ENCODE measurements around the gene CEP104. TPM values are rescaled to one million over a fixed set of nuclear protein-coding genes. Genes with fewer than 3 reads are reported as not detected.

The CEP104 gene
- polyA plus RNA-seq, 1 of the 3 experiments (the other 2 are of a cell fraction): 19.2 TPM

DNA sequence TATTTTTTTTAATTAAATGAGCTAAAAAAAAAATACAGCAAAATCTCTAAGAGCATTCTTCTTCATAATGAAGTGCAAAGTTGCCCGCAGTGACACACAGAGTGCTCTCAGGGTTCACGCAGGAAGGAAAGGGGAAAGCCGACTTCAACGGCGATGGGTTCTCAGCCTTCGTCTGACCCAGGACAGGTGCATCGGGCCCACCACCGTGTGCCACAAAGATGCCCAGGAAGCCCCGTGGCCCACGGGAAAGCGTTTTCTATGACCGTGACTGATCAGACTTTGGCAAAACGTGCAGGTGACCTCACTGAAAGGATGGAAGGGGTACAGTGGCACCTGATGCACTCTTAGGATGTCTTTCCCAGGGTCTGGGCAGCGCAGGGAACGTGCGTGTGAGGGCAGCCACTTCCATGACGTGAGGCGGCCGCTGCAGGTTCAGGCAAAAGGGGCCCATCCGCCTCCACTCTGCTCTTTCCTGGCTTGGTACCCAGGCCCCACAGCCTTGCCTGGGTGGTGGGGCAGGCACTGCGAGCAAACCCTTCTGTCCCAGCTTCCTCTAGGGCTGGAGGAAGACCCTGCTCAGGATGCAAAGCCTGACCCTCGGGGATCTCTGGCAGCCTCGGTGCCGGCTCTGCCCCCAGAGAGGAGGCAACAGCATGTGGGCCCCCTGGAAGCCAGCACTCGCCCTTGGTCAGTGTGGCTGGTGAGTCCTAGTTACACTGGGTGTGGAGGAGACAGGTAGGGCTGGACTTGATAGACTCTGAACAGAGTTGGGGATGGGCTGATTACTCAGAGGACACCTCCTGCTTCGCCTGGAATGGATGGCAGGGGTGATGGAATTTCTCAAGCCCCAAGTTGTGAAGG, 69.0 kb downstream of the CEP104 start:
- Histone ChIP-seq H3K4me1 (ENCODE audit: control insufficient read depth in 1 of 2, insufficient read depth in 2 of 2, low read depth in 1 of 2, low read length in 1 of 2) (no peaks in the 10 kb centered on the region), H3K9ac (no peak overlapping the region), H3K27me3 (ENCODE audit: insufficient read depth) (no peaks in the 10 kb centered on the region), H3F3A (replicated peaks; ENCODE audit: insufficient read depth) (no peaks in the 10 kb centered on the region), H3K9me3 (no peaks in the 10 kb centered on the region), H3K36me3 (replicated peaks in 1 of 2; ENCODE audit: control insufficient read depth in 1 of 2, insufficient read depth in 2 of 2, low read length in 1 of 2) (peaks cover 4 to 45% of the 10 kb centered on the region in 2 experiments), H3K27ac (ENCODE audit: low read depth in 2 of 2, low read length in 1 of 2) (no peak overlapping the region), H4K20me1 (ENCODE audit: insufficient read depth) (peaks cover 50% of the 10 kb centered on the region), H3K79me2 (ENCODE audit: insufficient read depth) (peaks cover 58% of the 10 kb centered on the region), H2AFZ (ENCODE audit: low read depth) (no peak overlapping the region), H3K4me3 (ENCODE audit: low read depth in 2 of 2, low read length in 1 of 2) (no peak overlapping the region), H3K4me2 (no peak overlapping the region), H3K9me2 (no peaks in the 10 kb centered on the region)
- TF ChIP-seq CHD2 (IDR thresholded peaks at IDR 0.05; ENCODE audit: low read length, partially characterized antibody) (no peak), TCF12 (IDR thresholded peaks at IDR 0.05) (no peak), FOSL2 (IDR thresholded peaks at IDR 0.05; ENCODE audit: borderline replicate concordance, low read depth) (no peak), TAF1 (IDR thresholded peaks at IDR 0.05; ENCODE audit: borderline replicate concordance, low read depth, low read length) (no peak), SMC3 (IDR thresholded peaks at IDR 0.05; ENCODE audit: low read depth, low read length) (no peak), MXI1 (IDR thresholded peaks at IDR 0.05; ENCODE audit: low read depth, low read length) (no peak), MEF2A (IDR thresholded peaks at IDR 0.05; ENCODE audit: borderline replicate concordance, low read depth) (no peak), JUND (IDR thresholded peaks at IDR 0.05) (no peak), FOXJ3 (CRISPR knock-in tag; IDR thresholded peaks at IDR 0.05) (no peak), RCOR1 (IDR thresholded peaks at IDR 0.05; ENCODE audit: low read length) (no peak), SIN3A (IDR thresholded peaks at IDR 0.05; ENCODE audit: borderline replicate concordance, low read depth, low read length) (no peak), RAD21 (IDR thresholded peaks at IDR 0.05; ENCODE audit: low read length) (no peak)
- TF ChIP-seq, protein P1, sequence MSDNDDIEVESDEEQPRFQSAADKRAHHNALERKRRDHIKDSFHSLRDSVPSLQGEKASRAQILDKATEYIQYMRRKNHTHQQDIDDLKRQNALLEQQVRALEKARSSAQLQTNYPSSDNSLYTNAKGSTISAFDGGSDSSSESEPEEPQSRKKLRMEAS (IDR thresholded peaks at IDR 0.05; ENCODE audit: low read depth): no peak
- TF ChIP-seq, protein P2, sequence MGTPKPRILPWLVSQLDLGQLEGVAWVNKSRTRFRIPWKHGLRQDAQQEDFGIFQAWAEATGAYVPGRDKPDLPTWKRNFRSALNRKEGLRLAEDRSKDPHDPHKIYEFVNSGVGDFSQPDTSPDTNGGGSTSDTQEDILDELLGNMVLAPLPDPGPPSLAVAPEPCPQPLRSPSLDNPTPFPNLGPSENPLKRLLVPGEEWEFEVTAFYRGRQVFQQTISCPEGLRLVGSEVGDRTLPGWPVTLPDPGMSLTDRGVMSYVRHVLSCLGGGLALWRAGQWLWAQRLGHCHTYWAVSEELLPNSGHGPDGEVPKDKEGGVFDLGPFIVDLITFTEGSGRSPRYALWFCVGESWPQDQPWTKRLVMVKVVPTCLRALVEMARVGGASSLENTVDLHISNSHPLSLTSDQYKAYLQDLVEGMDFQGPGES (IDR thresholded peaks at IDR 0.05; ENCODE audit: low read depth, low read length): no peak
- TF ChIP-seq, protein P3, sequence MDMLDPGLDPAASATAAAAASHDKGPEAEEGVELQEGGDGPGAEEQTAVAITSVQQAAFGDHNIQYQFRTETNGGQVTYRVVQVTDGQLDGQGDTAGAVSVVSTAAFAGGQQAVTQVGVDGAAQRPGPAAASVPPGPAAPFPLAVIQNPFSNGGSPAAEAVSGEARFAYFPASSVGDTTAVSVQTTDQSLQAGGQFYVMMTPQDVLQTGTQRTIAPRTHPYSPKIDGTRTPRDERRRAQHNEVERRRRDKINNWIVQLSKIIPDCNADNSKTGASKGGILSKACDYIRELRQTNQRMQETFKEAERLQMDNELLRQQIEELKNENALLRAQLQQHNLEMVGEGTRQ (IDR thresholded peaks at IDR 0.05; ENCODE audit: borderline replicate concordance, low read depth, low read length): no peak
- TF ChIP-seq, protein P4, sequence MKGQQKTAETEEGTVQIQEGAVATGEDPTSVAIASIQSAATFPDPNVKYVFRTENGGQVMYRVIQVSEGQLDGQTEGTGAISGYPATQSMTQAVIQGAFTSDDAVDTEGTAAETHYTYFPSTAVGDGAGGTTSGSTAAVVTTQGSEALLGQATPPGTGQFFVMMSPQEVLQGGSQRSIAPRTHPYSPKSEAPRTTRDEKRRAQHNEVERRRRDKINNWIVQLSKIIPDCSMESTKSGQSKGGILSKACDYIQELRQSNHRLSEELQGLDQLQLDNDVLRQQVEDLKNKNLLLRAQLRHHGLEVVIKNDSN (IDR thresholded peaks at IDR 0.05; ENCODE audit: borderline replicate concordance, low read depth): no peak
- ChIA-PET POLR2A (interaction anchor here (0.8 kb wide), 1 partner anchor 8 kb away, joined by 3 read pairs; no protein-coding TSS in a partner anchor), CTCF (no interaction called here)
- no peak for DNase-seq
- 94% methylated on average over 13 of the region's 26 CpGs for WGBS (ENCODE audit: low lambda C conversion rate)

Measured in SK-N-SH (cell line).